ENCODE measurements around the gene MYO5A. TPM values are rescaled to one million over a fixed set of nuclear protein-coding genes. Genes with fewer than 3 reads are reported as not detected.
A peak's percentile ranks its signal among the peaks of the same experiment; 100 is the strongest.

Gene MYO5A
- total RNA-seq, 2 donors from 2014 or later: 2.6 to 6.0 TPM

GRCh38 chr15:52485290-52485689, 43.4 kb downstream of the MYO5A start:
- TF ChIP-seq, protein P1, sequence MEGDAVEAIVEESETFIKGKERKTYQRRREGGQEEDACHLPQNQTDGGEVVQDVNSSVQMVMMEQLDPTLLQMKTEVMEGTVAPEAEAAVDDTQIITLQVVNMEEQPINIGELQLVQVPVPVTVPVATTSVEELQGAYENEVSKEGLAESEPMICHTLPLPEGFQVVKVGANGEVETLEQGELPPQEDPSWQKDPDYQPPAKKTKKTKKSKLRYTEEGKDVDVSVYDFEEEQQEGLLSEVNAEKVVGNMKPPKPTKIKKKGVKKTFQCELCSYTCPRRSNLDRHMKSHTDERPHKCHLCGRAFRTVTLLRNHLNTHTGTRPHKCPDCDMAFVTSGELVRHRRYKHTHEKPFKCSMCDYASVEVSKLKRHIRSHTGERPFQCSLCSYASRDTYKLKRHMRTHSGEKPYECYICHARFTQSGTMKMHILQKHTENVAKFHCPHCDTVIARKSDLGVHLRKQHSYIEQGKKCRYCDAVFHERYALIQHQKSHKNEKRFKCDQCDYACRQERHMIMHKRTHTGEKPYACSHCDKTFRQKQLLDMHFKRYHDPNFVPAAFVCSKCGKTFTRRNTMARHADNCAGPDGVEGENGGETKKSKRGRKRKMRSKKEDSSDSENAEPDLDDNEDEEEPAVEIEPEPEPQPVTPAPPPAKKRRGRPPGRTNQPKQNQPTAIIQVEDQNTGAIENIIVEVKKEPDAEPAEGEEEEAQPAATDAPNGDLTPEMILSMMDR (IDR thresholded peaks at IDR 0.05): no peak

GRCh38 chr15:52483707-52484106, 45.0 kb downstream of the MYO5A start:
- peaks cover 4% of the 10 kb centered on the region for H3K4me1 ChIP-seq
- intact Hi-C loops (cut with DNase I): no loop called here
- H3K9me3 ChIP-seq: no peaks in the 10 kb centered on the region
- TF ChIP-seq, protein P1 (IDR thresholded peaks at IDR 0.05): no peak
- DNase-seq: no peak
- H3K27ac ChIP-seq: no peak overlapping the region
- H3K9ac ChIP-seq (ENCODE audit: low read depth in 2 of 2, low read length in 2 of 2): no peak overlapping the region
- no peak overlapping the region for H3K4me3 ChIP-seq
- no peaks in the 10 kb centered on the region for H3K27me3 ChIP-seq
- H3K36me3 ChIP-seq: no peaks in the 10 kb centered on the region

More at GRCh38 chr15:52485290-52485689, 43.4 kb downstream of the MYO5A start:
- Histone ChIP-seq H3K27ac (no peak overlapping the region), H3K27me3 (no peaks in the 10 kb centered on the region), H3K9me3 (no peaks in the 10 kb centered on the region), H3K9ac (ENCODE audit: low read depth in 2 of 2, low read length in 2 of 2) (no peak overlapping the region), H3K4me1 (peaks cover 4% of the 10 kb centered on the region), H3K36me3 (no peaks in the 10 kb centered on the region), H3K4me3 (no peak overlapping the region)
- intact Hi-C loops (cut with DNase I): no loop called here
- DNase-seq: no peak

DNA sequence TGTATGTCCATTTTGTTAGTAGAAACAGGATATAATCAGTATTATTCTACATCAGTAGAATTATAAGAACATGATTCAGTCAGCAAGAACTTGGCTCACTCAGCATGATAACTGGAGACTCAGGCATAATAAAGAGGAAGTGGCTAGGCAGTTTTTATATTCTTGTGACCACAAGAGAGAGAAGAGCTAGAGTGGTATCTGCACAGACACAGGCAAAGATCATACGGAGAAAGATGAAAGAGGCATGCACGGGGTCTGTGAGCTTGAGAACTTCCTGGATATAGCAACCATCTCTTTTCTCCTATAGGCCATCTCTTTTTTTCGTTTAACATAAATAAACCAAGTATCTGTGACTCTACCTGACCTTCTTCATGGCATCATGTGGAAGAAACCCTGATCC, 46.8 kb downstream of the MYO5A start:
- intact Hi-C loops (cut with DNase I): no loop called here
- no peak overlapping the region for H3K4me3 ChIP-seq
- DNase-seq: no peak
- H3K9me3 ChIP-seq: no peaks in the 10 kb centered on the region
- H3K4me1 ChIP-seq: peaks cover 4% of the 10 kb centered on the region
- no peak overlapping the region for H3K9ac ChIP-seq (ENCODE audit: low read depth in 2 of 2, low read length in 2 of 2)
- H3K27me3 ChIP-seq: no peaks in the 10 kb centered on the region
- H3K36me3 ChIP-seq: no peaks in the 10 kb centered on the region
- H3K27ac ChIP-seq: peak overlapping the region; percentile 39
- TF ChIP-seq, protein P1 (IDR thresholded peaks at IDR 0.05): no peak

GRCh38 chr15:52480990-52481389, 47.7 kb downstream of the MYO5A start:
- TF ChIP-seq, protein P1 (IDR thresholded peaks at IDR 0.05): no peak
- intact Hi-C loops (cut with DNase I): no loop called here
- no peaks in the 10 kb centered on the region for H3K9me3 ChIP-seq
- H3K4me3 ChIP-seq: no peak overlapping the region
- no peaks in the 10 kb centered on the region for H3K27me3 ChIP-seq
- H3K9ac ChIP-seq (ENCODE audit: low read depth in 2 of 2, low read length in 2 of 2): no peak overlapping the region
- no peak for DNase-seq
- peaks cover 4% of the 10 kb centered on the region for H3K4me1 ChIP-seq
- no peak overlapping the region for H3K27ac ChIP-seq
- no peaks in the 10 kb centered on the region for H3K36me3 ChIP-seq

- H3K9ac ChIP-seq (ENCODE audit: low read depth in 2 of 2, low read length in 2 of 2): no peak overlapping the region
- H3K4me3 ChIP-seq: no peak overlapping the region
- DNase-seq: no peak
- no peaks in the 10 kb centered on the region for H3K27me3 ChIP-seq
- intact Hi-C loops (cut with DNase I): no loop called here
- no peak overlapping the region for H3K27ac ChIP-seq
- no peaks in the 10 kb centered on the region for H3K9me3 ChIP-seq
- TF ChIP-seq, protein P1 (IDR thresholded peaks at IDR 0.05): no peak
- H3K4me1 ChIP-seq: no peaks in the 10 kb centered on the region
- H3K36me3 ChIP-seq: no peaks in the 10 kb centered on the region
Measured at GRCh38 chr15:52466716-52467115, 62.0 kb downstream of the MYO5A start.
